ENCODE data around the gene NADK. TPM values are rescaled to one million over a fixed set of nuclear protein-coding genes. Genes with fewer than 3 reads are reported as not detected.
A peak's percentile ranks its signal among the peaks of the same experiment; 100 is the strongest.

Gene NADK
- polyA plus RNA-seq, 10 donors, result 25.1 to 40.0 (median 30.4) TPM

GRCh38 chr1:1788136-1788535 lies 9.9 kb upstream of the NADK start:
- peak in 1 of 3 donors; percentile 30 for DNase-seq

GRCh38 chr1:1786836-1787605 lies 8.8 kb upstream of the NADK start:
- DNase-seq, result peak in 2 of 3 donors; percentile 27 to 33

- no peak for DNase-seq
Observed at GRCh38 chr1:1785666-1786065, 7.4 kb upstream of the NADK start.

DNA sequence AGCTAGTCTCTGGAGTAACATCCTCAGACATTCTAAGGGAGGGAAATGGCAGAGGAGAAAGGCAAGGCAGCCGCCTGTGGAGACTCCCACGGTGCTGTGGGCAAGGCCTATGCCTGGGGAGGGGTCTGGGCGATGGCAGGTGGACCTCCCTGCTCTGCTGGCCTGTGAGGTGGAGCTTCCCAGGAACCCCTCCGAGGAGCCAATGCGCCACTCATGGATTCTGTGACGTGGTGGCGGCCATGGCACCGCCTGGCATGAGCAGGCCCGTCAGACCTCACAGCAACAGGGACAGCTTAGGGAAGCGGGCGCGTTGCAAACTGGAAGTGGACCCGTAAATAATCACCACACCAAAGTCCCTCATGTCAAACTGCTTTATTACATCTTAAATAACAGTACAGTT lies 6.7 kb upstream of the NADK start:
- DNase-seq, result no peak

DNA sequence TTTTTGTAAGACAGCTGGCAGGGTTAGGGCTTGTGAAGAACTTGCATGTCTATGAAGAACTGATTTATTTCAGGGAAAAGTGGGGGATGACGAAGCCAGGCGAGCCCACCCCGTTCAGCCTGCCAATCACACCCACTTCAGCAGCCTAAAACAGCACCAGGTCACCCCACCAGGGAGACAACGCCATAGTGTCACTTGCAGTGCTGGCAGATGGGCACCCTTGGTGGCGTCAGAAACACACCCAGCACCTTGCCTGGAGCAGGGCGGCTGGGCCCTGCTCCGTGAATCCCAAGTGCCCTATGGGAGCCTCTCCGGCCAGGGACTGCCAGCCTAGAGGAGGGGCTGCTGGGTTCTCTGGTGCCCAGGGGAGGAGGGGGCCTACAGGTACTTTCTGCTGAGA lies 5.0 kb upstream of the NADK start:
- peak in 1 of 3 donors; percentile 20 for DNase-seq

- peak in 2 of 3 donors; percentile 51 to 71 for DNase-seq
Observed at GRCh38 chr1:1782399-1783221, 4.3 kb upstream of the NADK start.

DNA sequence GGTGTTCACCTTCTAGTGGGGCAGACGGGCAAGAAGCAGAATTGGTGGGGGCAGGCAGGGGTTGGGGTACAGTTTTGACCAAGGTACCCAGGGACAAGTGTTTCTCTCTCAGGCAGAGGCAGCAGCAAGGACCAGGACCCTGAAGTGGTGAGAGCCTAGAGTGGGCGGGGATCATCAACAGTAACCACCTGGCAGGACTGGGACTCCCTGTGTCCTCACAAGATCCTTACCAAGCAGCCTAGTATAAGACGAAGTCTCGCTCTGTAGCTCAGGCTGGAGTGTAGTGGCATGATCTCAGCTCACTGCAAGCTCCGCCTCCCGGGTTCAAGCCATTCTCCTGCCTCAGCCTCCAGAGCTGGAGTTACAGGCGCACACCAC lies 3.2 kb upstream of the NADK start:
- no peak for DNase-seq

DNA sequence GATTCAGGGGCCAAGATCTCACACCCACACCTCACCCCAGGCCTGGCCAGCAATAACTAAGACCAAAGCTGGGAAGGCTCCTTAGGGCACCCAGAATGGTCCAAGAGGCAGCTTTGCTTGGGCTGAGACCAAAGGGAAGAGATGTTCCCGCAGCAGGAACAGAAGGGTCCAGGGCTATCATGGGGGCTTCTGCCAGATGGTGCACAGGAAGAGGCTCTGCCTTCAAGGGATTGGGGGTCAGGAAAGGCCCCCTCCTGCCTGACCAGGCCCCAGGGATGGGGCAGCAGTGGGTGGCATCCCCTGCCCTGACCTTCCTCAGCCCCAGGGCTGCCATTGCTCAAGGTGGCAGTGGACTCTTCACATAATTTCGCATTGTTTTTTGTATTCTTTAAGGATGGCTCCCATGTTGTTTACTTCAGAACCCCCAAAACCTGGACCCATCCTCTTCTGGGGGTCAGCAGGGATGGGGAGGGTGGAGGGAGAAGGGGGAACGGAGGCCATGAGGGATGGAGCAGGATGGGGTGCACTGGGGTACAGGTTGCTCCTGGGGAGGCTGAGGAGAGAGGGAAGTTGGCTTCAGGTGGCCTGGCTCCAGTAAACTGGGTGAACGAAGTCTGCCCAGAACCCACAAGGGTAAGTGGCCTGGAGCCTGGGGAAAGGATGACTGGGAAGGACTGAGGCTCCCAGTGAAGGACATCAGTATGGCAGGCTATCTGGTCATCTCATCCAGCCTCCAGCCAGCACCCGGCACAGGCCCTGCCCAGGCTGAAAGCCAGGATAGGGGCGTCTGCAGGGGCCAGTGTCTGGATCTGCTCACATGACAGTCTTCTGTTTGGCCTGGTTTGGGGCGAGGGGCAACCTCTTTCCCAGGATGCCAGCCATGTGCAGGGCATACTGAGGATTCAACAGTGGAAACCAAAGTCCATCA lies 2.6 kb upstream of the NADK start:
- no peak for DNase-seq

GRCh38 chr1:1779691-1780597 lies 1.7 kb upstream of the NADK start:
- peak in 1 of 3 donors; percentile 42 for DNase-seq

DNA sequence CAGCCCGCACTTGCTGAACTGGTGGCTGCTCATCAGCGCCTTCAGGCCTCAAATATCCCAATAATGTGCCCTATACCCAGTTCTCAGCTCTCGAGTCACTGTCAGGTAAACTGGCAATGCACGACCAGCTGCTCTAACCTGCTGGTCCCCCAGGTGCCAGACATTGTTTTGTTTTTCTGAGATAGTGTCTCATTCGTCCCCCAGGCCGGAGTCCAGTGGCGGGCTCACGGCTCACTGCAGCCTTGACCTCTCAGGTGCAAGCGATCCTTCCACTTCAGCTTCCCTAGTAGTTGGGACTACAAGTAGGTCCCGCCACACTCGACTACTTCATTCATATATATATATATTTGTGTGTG lies 1.0 kb upstream of the NADK start:
- DNase-seq, result no peak

- DNase-seq, result peak in 2 of 3 donors; percentile 54 to 69
Observed at GRCh38 chr1:1778663-1779319, 521 bp upstream of the NADK start.

DNA sequence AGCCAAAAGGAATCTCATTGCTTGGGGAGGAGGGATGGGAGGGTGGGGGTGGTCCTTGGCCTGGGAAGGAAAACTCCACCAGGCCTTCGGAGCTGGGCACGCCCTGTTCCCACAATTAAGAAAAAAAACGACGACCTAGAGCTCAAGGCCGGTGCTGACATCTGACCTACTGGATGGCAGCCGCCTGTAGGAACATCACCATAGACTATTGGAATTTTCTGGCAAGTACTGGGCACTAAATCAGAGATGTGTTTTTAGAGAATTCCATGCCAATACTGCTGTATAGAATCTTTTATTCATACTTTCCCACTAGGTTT lies 729 bp downstream of the NADK start:
- no peak for DNase-seq

DNA sequence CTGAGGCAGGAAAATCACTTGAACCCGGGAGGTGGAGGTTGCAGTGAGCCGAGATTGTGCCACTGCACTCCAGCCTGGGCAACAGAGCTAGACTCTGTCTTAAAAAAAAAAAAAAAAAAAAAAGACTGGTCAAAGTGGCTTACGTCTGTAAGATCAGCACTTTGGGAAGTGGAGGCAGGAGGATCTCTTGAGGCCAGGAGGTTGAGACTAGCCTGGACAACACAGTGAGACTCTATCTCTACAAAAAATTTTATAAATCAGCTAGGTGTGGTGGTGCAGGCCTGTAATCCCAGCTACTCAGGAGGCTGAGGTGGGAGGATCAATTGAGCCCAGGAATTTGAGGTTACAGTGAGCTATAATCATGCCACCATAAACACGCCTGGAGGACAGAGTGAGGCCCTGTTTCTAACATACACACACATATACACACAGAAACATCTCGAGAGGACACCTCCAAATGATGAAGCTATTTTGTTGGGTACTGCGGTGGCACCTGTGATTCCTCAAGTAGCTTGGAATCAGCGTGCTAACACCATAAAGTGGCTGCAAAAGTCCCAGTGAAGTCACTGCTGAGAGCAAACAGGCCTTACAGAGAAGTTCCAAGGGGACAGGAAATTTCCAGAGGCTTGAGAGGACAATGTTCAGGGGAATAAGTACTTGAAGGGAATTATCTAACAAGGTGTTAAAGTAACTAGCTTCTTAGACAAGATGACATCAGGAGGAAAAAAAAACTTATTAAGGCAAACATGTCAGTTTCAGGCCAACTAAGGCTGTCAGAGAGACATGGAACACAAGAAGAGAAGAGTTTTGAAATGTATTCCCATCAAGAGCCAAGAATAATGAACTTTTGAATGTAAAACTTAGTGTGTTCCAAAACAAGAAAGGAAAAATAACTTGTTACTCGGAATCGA lies 1.3 kb downstream of the NADK start:
- DNase-seq, result peak; percentile 39 to 84 (median 74)

GRCh38 chr1:1775327-1776226 lies 2.7 kb downstream of the NADK start:
- no peak for DNase-seq

DNA sequence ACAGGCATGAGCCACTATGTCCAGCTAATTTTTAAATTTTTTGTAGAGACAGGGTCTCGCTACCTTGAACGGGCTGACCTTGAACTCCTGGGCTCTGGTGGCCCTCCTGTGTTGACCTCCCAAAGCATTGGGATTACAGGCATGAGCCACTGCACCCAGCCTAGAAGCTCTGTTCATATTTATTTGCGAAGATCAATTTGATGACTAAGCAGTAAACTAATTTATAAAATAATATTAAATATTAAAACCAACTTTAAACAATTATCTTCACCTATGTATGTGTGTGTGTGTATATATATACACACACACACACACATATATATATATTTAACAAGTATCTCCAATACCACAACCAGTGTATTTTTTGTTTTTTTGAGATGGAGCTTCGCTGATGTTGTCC lies 4.4 kb downstream of the NADK start:
- DNase-seq, result no peak

GRCh38 chr1:1771096-1771495 lies 7.2 kb downstream of the NADK start:
- no peak for DNase-seq

DNA sequence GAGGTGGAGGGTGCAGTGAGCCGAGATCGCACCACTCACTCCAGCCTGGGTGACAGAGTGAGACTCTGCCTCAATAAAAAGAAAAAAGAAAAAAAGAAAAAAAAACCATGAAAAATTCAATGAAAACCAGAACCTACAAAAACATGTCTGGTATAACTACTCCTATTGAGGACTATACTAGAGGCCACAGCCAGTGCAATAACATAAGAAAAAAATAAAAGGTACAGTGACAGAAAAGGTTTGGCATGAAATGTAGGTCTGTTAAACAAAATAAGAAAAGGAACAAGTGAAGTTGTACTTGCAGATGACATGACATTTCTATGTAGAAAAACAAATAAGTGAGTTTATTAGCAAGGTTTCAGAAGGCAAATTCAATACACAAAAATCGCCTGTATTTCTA lies 8.2 kb downstream of the NADK start:
- no peak for DNase-seq

- no peak for DNase-seq
Observed at GRCh38 chr1:1768249-1768992, 9.8 kb downstream of the NADK start.

Data from muscle of back (tissue), 11 donors.